ENCODE measurements around the gene ROMO1. TPM values are rescaled to one million over a fixed set of nuclear protein-coding genes. Genes with fewer than 3 reads are reported as not detected.

The ROMO1 gene
- total RNA-seq, 1 experiment from 2014 or later, result 207 TPM

Other genes starting within 250 kb of the ROMO1 start
- gene CEP250, start 243.8 kb upstream of the ROMO1 start, total RNA-seq (2021), result 29.8 and 33.9 TPM in 2 replicates
- not detected in 2 replicates for gene C20orf173, start 169.8 kb upstream of the ROMO1 start, total RNA-seq (2021)
- gene ERGIC3, start 157.3 kb upstream of the ROMO1 start, total RNA-seq (2021), result 187 and 188 TPM in 2 replicates
- 4.9 and 5.3 TPM in 2 replicates for gene SPAG4, start 83.6 kb upstream of the ROMO1 start, total RNA-seq (2021)
- gene CPNE1, start 34.5 kb upstream of the ROMO1 start, total RNA-seq (2021), result 152 and 155 TPM in 2 replicates
- 260 TPM in 2 replicates for gene RBM12, start 34.5 kb upstream of the ROMO1 start, total RNA-seq (2021)
- 24.4 and 26.6 TPM in 2 replicates for gene NFS1, start 53 bp upstream of the ROMO1 start, total RNA-seq (2021)
- 335 and 347 TPM in 2 replicates for gene RBM39, start 42.9 kb downstream of the ROMO1 start, total RNA-seq (2021)
- 50.3 and 55.3 TPM in 2 replicates for gene PHF20, start 72.6 kb downstream of the ROMO1 start, total RNA-seq (2021)

Data from H9 (cell line).